RPMI7951 (cell line): ENCODE data around the gene MAD1L1. TPM values are rescaled to one million over a fixed set of nuclear protein-coding genes. Genes with fewer than 3 reads are reported as not detected.
A peak's percentile ranks its signal among the peaks of the same experiment; 100 is the strongest.

Experiments
- DNase-seq: peaks from one replicate; pipeline ENCODE4 v3.0.0-alpha.2; 2012; ENCODE audit warnings: low read depth
- total RNA-seq: library from RNA; depleted of rRNA; stranded (reverse); fragments of >200 nt; shearing (Covaris generic); gene quantifications from 2 replicates; pipeline ENCODE4 v1.2.3, GENCODE V29; 2014

MAD1L1 gene
- total RNA-seq, 1 experiment from 2014 or later = 133 TPM

DNA sequence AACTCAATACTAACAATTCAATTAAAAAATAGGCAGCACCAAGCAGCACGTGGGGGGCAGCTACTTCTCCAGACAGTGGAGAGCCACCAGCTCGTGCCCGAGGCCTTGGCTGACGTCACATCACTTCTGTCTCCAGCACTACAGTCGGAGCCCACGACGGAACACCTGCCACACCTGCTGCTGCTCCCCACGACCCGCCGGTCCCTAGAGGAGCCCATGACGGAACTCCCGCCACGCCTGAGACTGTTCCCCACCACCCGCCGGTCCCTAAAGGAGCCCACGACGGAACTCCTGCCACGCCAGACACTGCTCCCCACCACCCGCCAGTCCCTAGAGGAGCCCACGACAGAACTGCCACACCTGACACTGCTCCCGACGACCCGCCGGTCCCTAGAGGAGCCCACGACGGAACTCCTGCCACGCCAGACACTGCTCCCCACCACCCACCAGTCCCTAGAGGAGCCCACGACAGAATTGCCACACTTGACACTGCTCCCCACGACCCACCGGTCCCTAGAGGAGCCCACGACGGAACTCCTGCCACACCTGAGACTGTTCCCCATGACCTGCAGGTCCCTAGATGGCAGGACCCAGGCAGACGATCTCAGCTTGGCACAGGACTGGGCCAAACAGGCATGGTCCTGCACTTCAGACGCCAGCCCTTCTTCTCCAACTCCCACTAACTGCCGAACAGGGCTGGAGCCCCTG lies 304.7 kb downstream of the MAD1L1 start:
- no peak for DNase-seq

DNA sequence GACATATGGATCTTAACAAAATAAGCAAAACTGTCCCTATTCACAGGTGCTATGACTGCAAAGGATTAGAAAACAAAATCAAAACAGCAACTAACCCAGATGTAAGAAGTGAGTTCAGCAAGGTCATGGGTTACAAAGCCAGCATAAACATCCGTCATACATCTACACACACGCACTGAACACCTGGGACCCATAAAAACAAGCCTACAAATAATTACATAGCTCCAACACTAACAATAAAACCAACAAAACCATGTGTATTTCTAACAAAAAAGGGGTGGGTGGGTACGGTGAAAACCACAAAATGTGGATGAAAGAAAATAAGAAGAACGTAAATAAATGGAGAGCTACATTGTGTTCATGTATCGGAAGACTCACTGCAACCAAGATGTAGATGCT lies 305.8 kb downstream of the MAD1L1 start:
- DNase-seq = no peak

DNA sequence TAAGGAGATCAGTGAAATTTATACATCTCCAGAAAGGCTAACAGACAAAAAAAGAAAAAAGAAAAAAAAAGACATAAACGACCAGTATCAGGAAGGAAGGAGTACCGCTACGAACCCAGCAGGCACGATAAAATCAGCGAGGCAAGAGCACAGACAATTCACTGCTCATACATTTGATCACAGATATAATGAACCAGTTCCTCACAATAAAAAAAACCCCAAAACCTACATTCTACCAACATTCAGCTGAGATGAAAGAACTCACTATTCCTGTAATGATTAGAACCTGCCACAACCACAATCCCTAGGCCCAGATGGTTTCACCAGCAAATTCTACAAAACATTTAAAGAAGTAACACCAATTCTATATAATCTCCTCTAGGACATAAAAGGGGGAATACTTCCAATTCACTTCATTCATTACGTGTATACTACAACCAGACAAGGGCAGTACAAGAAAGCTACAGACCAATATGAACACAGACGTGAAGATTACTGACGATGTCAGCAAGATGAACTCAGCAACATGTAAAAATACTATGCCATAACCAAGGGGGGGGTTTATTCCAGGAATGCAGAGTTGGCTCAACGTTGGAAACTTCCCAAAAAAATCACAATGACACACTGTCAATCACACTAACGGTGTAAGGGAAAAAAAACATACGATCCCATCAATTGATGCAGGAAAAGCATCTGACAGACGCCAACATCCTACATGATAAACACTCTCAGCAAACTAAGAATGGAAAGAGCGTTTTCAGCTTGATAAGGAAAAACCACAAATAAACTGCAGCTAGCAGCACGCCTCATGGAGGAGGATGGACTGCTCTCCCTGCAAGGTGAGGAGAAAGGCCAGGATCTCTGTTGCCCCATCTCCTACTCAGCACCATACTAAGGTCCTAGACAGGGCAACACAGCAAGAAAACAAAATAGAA lies 306.5 kb downstream of the MAD1L1 start:
- DNase-seq = no peak

DNA sequence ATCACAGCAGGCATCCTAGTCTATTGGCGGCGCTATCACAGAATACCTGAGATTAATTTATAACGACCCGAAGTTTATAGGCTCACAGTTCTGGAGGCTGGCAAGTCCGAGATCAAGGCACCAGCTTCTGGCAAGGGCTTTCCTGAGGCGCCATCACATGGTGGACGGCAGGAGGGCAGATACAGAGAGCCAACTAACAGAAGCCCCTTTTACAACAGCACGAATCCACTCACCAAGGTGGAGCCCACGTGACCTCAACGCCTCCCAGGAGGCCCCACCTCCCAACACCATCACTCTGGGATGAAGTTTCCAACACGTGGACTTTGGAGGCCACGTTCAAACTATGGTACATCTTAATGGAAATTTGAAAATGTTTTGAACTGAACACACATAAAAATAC lies 307.4 kb downstream of the MAD1L1 start:
- DNase-seq = no peak

GRCh38 chr7:1924258-1924817 lies 308.4 kb downstream of the MAD1L1 start:
- peak; percentile 26 for DNase-seq

GRCh38 chr7:1923409-1924257 lies 309.1 kb downstream of the MAD1L1 start:
- no peak for DNase-seq

DNA sequence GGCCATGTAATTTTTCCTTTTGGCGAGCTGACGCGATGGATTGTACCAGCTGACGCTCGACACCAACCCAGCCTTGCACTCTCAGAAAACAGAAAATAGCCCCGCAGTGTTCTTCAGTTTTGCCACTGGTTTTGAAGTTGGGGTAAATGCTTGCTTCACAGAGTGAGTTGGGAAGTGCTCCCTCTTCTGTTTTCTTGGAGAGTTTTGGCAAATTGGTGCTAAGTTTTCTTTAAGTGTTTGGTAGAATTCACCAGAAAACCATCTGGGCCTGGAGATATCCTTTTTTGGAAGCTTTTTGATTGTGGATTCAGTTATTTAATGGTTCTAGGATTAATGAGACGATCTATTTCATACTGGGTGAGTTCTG lies 309.9 kb downstream of the MAD1L1 start:
- no peak for DNase-seq

DNA sequence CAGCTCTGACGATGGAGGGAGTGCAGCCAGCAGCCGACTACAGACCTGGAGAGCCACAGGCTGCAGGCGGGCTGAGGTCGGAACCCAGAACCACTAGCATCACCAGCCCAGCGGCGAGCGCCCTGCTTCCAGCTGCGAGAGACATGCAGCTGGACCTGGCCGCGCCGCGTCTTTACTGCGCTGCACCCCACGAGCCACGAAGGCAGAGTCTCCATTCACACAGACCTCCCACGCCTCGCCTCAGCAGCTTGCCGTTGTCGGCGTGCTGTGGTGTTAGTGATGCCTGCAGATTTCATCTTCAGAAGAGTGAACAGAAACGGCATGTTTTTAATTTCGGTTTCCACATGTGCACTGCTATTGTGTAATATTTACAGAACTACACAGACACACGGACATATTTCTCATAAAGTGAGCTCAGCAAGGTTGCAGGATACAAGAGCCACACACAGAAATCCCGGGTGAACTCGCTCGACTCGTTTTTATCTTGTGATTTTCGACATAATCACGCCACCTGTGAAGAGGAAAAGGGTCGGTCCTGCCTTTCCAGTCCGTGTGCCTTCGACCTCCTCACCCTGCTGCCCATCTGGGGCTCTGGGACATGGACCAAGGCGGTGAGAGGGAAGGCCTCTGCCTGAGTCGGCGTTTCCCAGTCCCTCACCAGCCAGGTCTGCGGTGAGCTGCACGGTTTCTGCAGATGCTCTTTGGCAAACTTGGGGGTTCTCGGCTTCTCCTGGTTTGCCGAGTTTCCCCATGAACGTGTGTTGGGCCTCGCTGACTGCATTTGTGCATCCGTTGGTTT lies 310.5 kb downstream of the MAD1L1 start:
- no peak for DNase-seq

- no peak for DNase-seq
Measured at GRCh38 chr7:1920881-1921280, 311.9 kb downstream of the MAD1L1 start.

DNA sequence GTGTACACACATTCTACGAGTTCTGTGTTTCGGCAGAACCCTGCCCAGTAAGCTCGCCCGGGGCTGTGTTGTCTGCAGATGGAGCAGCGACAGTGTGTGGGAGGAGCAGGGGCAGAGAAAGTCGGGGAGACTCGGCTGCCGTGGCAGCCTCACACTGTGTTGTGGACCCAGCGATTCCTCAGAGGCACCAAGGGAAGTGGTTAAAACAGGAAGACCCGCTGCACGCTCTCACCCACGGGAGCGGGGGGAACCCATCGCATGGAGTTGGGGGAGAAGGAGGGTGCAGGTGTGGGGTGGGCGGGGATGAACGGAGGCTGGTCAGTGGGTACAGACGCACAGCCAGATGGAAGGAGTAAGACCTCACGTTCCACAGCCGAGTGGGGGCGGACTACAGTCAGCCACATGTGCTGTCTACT lies 312.5 kb downstream of the MAD1L1 start:
- no peak for DNase-seq

- DNase-seq = no peak
Measured at GRCh38 chr7:1919539-1920265, 313.0 kb downstream of the MAD1L1 start.

DNA sequence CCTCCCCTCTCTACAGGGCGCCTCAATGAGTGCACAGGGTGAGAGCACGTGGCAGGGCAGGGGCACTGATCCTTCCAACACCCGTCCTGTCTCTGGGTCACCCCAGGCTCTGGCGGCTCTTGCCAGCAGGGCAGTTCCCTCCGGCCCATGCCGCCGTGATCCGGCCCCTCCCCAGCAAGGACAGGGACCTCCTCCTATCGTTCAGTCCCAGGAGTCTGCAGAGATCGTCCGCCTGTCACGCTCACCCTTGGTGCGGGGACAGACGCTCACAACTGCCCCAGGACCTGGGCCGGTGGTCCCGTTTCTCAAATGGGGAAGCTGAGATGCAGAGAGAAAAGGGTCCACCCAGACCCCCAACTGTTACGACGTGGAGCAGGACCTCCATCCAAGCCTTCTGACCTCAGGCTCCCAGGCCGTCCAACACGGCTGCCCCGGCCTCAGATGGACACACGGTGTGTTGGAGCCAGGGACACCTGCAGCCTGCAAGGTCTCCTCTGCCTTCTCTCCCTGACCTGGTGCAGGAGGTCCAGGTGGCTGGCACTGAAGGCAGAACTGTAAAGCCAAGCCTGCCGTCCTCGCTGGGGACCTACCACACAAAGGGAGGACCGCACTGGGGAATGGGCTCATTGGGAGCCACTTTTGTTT lies 313.7 kb downstream of the MAD1L1 start:
- no peak for DNase-seq

GRCh38 chr7:1918063-1918645 lies 314.6 kb downstream of the MAD1L1 start:
- no peak for DNase-seq

DNA sequence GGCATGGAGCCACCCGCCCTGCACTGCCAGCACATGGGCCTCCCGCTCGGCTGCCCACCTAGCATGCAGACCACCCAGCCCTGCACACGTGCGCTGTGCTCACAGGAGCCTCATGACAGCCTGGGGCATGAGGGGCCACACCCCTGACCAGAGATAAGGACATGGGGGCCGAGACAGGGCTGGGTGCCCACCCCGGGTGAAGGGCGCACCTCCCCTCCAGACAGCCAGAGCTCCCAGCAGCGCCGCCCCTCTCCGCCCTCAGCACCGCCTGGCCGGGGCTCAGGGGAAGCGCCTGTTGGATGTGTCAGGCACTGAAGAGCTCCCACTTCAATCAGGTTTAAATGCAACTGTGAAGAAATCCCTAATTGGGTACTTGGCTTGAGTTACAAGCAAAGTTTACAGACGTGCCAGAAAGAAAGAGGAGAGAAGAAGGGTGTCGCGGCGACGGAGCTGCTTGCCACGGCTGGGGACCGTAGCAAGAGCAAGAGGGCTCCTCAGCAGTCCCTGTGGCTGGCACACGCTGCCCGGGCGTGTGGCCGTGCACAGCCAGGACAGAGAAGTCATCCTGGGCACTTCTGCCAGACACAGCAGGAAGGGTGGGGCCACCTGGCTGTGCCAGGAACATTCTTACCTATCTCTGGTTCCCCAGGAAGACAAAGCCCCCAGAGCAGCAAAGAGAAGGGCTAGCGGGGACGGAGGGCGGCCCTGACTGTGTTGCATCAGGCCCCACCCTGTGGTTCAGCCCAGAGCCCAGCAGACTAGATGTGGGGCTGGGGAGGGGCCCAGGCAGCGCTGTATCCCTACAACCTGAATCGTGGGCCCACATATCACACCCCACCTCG lies 315.3 kb downstream of the MAD1L1 start:
- DNase-seq = no peak

DNA sequence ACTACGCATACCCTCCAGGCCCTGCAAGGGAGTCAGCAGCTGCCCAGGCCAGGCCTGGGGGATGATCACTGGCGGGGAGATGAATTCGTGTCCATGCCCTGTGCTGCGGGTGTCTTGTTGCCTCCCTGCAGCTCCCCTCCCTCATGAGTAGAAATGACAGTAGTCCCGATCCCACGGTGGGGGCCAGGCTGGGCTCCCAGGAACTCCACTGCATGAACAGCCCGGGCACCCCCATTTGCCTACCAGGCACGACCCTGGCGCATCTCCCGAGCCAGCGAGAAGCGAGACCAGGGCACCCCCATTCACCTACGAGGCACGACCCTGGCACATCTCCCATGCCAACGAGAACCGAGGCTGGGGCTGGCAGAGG lies 316.2 kb downstream of the MAD1L1 start:
- DNase-seq = no peak

DNA sequence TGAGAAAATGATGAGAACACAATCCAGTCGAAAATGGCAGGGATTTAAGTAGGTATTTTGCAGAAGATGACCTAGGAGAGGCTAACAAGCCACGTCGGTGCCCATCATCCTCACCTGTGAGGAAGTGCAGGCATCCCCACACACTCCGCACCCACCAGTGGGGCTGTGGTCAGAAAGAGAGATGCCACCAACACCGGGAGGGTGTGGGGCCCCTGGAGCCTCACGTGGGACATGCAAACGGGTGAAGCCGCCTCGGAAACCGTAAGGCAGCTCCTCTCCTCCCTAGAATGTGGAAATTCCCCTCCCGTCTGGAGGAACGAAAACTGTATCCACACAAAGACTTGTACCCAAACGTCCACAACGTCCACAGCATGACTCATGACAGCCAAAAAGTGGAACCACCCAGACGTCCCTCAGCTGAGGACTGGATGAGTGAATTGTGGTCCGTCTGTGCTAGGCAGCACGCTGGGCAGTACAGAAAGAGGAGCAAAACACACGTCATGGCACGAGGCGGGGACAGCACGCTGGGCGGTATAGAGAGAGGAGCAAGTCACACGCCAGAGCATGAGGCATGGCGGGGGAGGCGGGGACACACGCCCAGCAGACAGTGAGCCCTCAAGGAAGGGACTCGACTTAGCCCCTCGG lies 316.7 kb downstream of the MAD1L1 start:
- no peak for DNase-seq

DNA sequence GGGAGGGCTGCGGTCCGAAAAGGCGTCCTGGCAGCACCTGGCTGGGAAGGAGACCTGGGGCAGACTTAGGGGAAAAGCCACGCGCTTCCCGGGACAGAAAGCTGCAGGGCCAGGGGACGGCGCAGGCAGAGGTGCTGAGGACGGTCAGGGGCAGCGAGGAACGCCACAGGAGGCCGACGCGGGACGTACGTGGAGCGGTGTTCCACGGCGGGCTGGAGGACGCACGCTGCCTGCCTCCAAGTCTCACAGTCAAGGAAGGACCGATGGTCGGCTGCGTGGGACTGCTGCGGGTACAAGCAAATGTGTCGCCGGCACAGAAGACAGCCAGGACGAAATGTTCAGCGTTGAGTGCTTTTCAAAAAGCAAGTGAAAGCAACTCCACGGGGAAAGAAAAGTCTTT lies 317.4 kb downstream of the MAD1L1 start:
- DNase-seq = no peak

DNA sequence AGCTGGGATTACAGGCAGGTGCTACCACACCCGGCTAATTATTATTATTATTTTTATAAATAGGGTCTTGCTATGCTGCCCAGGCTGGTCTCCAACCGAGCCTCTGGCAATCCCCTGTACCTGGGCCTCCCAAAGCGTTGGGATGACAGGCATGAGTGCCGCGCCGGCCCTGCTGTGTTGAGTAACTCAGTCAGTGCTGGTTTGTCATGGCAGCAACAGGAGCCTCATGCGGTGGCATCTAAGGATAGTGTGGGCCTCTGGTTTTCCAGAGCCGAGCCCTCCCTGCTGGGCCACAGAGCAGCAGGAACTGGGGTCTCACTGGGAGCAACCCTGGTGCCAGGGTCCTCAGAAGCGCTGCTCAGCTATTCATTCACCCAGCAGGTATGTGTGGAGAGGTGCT lies 318.0 kb downstream of the MAD1L1 start:
- DNase-seq = no peak
